ENCODE measurements around the gene KCTD18. TPM values are rescaled to one million over a fixed set of nuclear protein-coding genes. Genes with fewer than 3 reads are reported as not detected.

Gene KCTD18
- total and polyA plus RNA-seq, 10 of the 15 experiments (the other 5 are each of a cell fraction or from before 2014, with no cell fraction given): 1.4 to 16.9 (median 12.5) TPM

- TF ChIP-seq MYC (IDR thresholded peaks at IDR 0.05; ENCODE audit: insufficient read depth, insufficient read length, insufficient replicate concordance, low read length, severe bottlenecking): no peak
- peak; percentile 48; the same call in 1 of the 2 replicates for TF ChIP-seq TAF1 (IDR thresholded peaks at IDR 0.05; ENCODE audit: borderline replicate concordance, low read depth, low read length)
- TF ChIP-seq STAT1 (conservative IDR thresholded peaks at IDR 0.05): 0 out of 2 replicates have a peak, but pooled peaks have one; percentile 28
- peak; percentile 47; the same call in 1 of the 2 replicates for TF ChIP-seq FOXK2 (IDR thresholded peaks at IDR 0.05)
- no peak for TF ChIP-seq ZBED1 (IDR thresholded peaks at IDR 0.05; ENCODE audit: borderline replicate concordance)
- peak; percentile 16; the same call in 1 of the 2 replicates for TF ChIP-seq NFIC (IDR thresholded peaks at IDR 0.05; ENCODE audit: low read depth, low read length)
- no peak for TF ChIP-seq ZNF622 (IDR thresholded peaks at IDR 0.05)
- TF ChIP-seq CBX5 (IDR thresholded peaks at IDR 0.05; ENCODE audit: low read depth): no peak
- no peak for TF ChIP-seq CTCF (IDR thresholded peaks at IDR 0.05 in 2 of 3, conservative IDR thresholded peaks at IDR 0.05 in 1 of 3; ENCODE audit: control insufficient read depth in 2 of 3, extremely low read depth in 1 of 3, insufficient read depth in 1 of 3, low read depth in 3 of 3, low read length in 3 of 3)
- no peak for TF ChIP-seq ZNF274 (IDR thresholded peaks at IDR 0.05; ENCODE audit: insufficient read depth, insufficient read length)
- TF ChIP-seq E2F4 (IDR thresholded peaks at IDR 0.05; ENCODE audit: low read depth, low read length): peak; percentile 97
- TF ChIP-seq TCF12 (IDR thresholded peaks at IDR 0.05; ENCODE audit: low read depth, low read length): peak; percentile 6; the same call in 1 of the 2 replicates
- peak; percentile 9; the same call in 1 of the 2 replicates for TF ChIP-seq NR2F1 (conservative IDR thresholded peaks at IDR 0.05)
- TF ChIP-seq TCF3 (IDR thresholded peaks at IDR 0.05; ENCODE audit: borderline replicate concordance, insufficient read depth, low read depth, low read length): 0 out of 2 replicates have a peak, but pooled peaks have one; percentile 60
- 0 out of 2 replicates have a peak, but pooled peaks have one; percentile 31 for TF ChIP-seq PAX5 (IDR thresholded peaks at IDR 0.05; ENCODE audit: borderline replicate concordance, low read depth, low read length)
- no peak for TF ChIP-seq USF1 (IDR thresholded peaks at IDR 0.05; ENCODE audit: borderline replicate concordance, extremely low read length, insufficient read depth, low read depth, low read length)
- no peak for TF ChIP-seq POU2F2 (IDR thresholded peaks at IDR 0.05; ENCODE audit: borderline replicate concordance, low read depth, low read length)
- TF ChIP-seq ZSCAN29 (IDR thresholded peaks at IDR 0.05): no peak
- TF ChIP-seq DPF2 (IDR thresholded peaks at IDR 0.05): no peak
- no peak for TF ChIP-seq EZH2 (IDR thresholded peaks at IDR 0.05; ENCODE audit: borderline replicate concordance, control insufficient read depth, low read depth, low read length)
- TF ChIP-seq ZNF592 (IDR thresholded peaks at IDR 0.05): no peak
Measured at GRCh38 chr2:200525882-200526651, 16.2 kb upstream of the KCTD18 start, which contains the start of gene SGO2 (continued).
